Naive thymus-derived CD4-positive, alpha-beta T cell (primary cell): ENCODE measurements around the gene RAD51B. TPM values are rescaled to one million over a fixed set of nuclear protein-coding genes. Genes with fewer than 3 reads are reported as not detected.

ENCODE experiments used
- ATAC-seq: fragments of 150-1000 bp; cut with Tn5 transposase; 2 replicates; pipeline ENCODE4 v1.10.0; 2021; ENCODE audit warnings: mild to moderate bottlenecking, moderate library complexity
- CTCF ChIA-PET: fragments of 350-600 bp; sonication (Branson Sonifier 250); formaldehyde crosslinking; loops from one replicate; lab custom pipeline; 2021; ENCODE audit warnings: antibody characterized with exemption; lab: Charles Lee
- POLR2A ChIA-PET: fragments of 350-600 bp; sonication (Branson Sonifier 250); formaldehyde crosslinking; loops from one replicate; lab custom pipeline; 2021; ENCODE audit warnings: antibody characterized with exemption, inconsistent platforms; lab: Charles Lee
- DNase-seq, 9 donors: peaks; one replicate each; pipeline versions ENCODE4 v3.0.0 to v3.0.0-alpha.2; 2020 to 2022; ENCODE audit warnings: mixed read lengths in 1 of 9
- H3K27ac ChIP-seq: one replicate; pipeline ENCODE4 v1.7.0; 2013; ENCODE audit warnings: mild to moderate bottlenecking, low read depth, low read length, moderate library complexity
- H3K27me3 ChIP-seq, 2 donors: one replicate each; pipeline ENCODE4 v1.7.0; 2013; ENCODE audit warnings: low read length in 2 of 2, mild to moderate bottlenecking in 2 of 2, moderate library complexity in 2 of 2; ENCODE audit not compliant: control insufficient read depth in 2 of 2, insufficient read depth in 2 of 2
- H3K36me3 ChIP-seq, 3 experiments: 1 replicate in 2 of 3; 2 replicates in 1 of 3; pipeline ENCODE4 v1.7.0; 2013; ENCODE audit warnings: low read length in 3 of 3, mild to moderate bottlenecking in 3 of 3, moderate library complexity in 1 of 3; ENCODE audit not compliant: insufficient read depth in 3 of 3, control insufficient read depth in 2 of 3
- H3K4me1 ChIP-seq, 2 donors: one replicate each; pipeline ENCODE4 v1.7.0; 2013; ENCODE audit warnings: low read length in 2 of 2, mild to moderate bottlenecking in 2 of 2, moderate library complexity in 1 of 2; ENCODE audit not compliant: control insufficient read depth in 2 of 2, insufficient read depth in 2 of 2
- H3K4me3 ChIP-seq: 2 replicates; pipeline ENCODE4 v1.7.0; 2013; ENCODE audit warnings: mild to moderate bottlenecking, low read length
- H3K9me3 ChIP-seq, 3 experiments: 1 replicate in 2 of 3; 2 replicates in 1 of 3; pipeline ENCODE4 v1.7.0; 2013; ENCODE audit warnings: low read length in 3 of 3; ENCODE audit not compliant: control insufficient read depth in 2 of 3
- H3K27ac Mint-ChIP-seq, 9 donors: one replicate each; pipeline ENCODE4 v1.8.0; 2020 to 2022; ENCODE audit warnings: mixed read lengths in 9 of 9, mild to moderate bottlenecking in 8 of 9, moderate library complexity in 5 of 9, inconsistent platforms in 2 of 9
- H3K27me3 Mint-ChIP-seq, 5 donors: one replicate each; pipeline ENCODE4 v1.8.0; 2021 to 2022; ENCODE audit warnings: mixed read lengths in 5 of 5, mild to moderate bottlenecking in 1 of 5
- H3K36me3 Mint-ChIP-seq, 5 donors: one replicate each; pipeline ENCODE4 v1.8.0; 2020 to 2022; ENCODE audit warnings: mixed read lengths in 5 of 5, mild to moderate bottlenecking in 3 of 5, inconsistent platforms in 1 of 5
- H3K4me1 Mint-ChIP-seq, 7 donors: one replicate each; pipeline ENCODE4 v1.8.0; 2020 to 2022; ENCODE audit warnings: mixed read lengths in 7 of 7, mild to moderate bottlenecking in 3 of 7, inconsistent platforms in 1 of 7
- H3K4me3 Mint-ChIP-seq, 10 donors: one replicate each; pipeline ENCODE4 v1.8.0; 2020 to 2022; ENCODE audit warnings: mild to moderate bottlenecking in 10 of 10, mixed read lengths in 10 of 10, moderate library complexity in 6 of 10, inconsistent platforms in 2 of 10
- H3K9me3 Mint-ChIP-seq, 11 donors: one replicate each; pipeline ENCODE4 v1.8.0; 2020 to 2022; ENCODE audit warnings: mixed read lengths in 11 of 11, mild to moderate bottlenecking in 4 of 11, inconsistent platforms in 1 of 11, moderate library complexity in 1 of 11
- intact Hi-C, 2 donors: fragments of 100-400 bp; cut with micrococcal nuclease; formaldehyde crosslinking; loops; one replicate each; pipeline ENCODE4 v1.15.1; 2023
- polyA plus RNA-seq, 2 donors: library from polyadenylated mRNA; unstranded; fragments of 300-500 nt; fragmentation: Illumina TruSeq; gene quantifications; one replicate each; pipeline ENCODE4 v1.2.3, GENCODE V29; 2021
- total RNA-seq, 6 experiments: library from RNA in 5 of 6; stranded (reverse) in 5 of 6; gene quantifications; 1 replicate in 5 of 6; 2 replicates in 1 of 6; pipeline ENCODE4 v1.2.3 and lab custom pipeline; 2021 to 2026

RAD51B gene
- total and polyA plus RNA-seq, 7 experiments from 2014 or later: 15.0 to 42.2 (median 28.8) TPM

DNA sequence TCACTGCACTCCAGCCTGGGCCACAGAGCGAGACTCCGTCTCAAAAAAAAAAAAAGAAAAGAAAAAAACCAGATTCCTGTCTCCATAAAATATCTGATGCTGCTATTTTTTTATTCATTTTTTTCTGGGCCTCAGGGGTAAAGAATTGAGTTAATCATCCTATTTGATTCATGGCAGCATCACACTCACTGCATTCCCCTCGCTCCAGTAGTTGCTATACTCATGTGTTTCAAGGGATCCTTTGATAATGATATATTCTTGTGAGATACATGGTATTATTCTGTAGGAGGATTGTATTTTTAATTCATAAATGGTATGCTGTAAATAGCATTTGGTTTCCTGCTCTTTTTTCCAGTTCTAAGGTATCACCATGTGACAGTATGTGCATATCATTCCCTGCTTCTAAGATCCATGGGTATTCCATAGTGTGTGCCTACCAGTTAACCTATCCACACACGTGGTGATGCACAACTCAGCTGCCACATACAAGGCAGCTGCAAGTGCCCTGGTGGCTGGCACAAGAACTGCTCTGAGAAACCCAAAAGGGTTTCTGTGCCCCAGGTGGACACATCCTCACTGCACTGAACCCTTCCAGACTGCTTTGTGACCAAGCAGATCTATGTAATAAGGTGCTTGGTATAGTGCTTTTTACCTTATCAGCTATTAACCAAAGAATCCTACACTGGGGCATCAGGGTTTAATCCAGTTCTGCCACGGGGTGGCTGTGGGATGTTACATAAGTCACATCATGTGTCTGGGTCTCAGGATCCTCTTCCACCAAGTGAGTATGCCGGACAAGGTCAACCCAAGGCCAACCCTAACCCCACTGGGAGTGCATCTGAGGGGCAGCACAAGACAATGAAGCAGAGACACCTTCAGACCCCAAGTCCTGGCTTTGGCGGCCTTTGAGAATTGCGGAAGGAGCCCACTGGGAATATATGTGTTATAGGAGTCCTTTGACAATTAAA lies 898.7 kb downstream of the RAD51B start:
- Histone ChIP-seq H3K4me1 (peaks cover 3 to 27% of the 10 kb centered on the region in 2 donors), H3K27ac (no peak overlapping the region), H3K27me3 (no peaks in the 10 kb centered on the region), H3K9me3 (no peaks in the 10 kb centered on the region), H3K4me3 (no peak overlapping the region), H3K36me3 (no peaks in the 10 kb centered on the region)
- no peak overlapping the region for H3K4me3 Mint-ChIP-seq
- ATAC-seq (no peak), DNase-seq (no peak)
- no peaks in the 10 kb centered on the region for H3K27me3 Mint-ChIP-seq
- intact Hi-C loops: loop anchor here in 1 of 2 donors (5.0 kb wide), 1 partner anchor 69 kb away; no protein-coding TSS in a partner anchor
- peak overlapping the region in 1 of 9 donors; percentile 19 for H3K27ac Mint-ChIP-seq
- H3K4me1 Mint-ChIP-seq: peaks cover 14 to 42% (median 25%) of the 10 kb centered on the region in 7 donors
- ChIA-PET POLR2A (interaction anchor here (0.6 to 1.5 kb wide), 3 partner anchors 8 to 321 kb away, joined by 3 to 4 read pairs (median 4); partner anchors contain the start of gene ZFP36L1), CTCF (interaction anchor here (0.6 kb wide), 1 partner anchor 233 kb away, joined by 3 read pairs; no protein-coding TSS in a partner anchor)
- peaks cover 0 to 17% (median 0%) of the 10 kb centered on the region in 5 donors for H3K36me3 Mint-ChIP-seq
- peaks cover 0 to 10% (median 3%) of the 10 kb centered on the region in 11 donors for H3K9me3 Mint-ChIP-seq

DNA sequence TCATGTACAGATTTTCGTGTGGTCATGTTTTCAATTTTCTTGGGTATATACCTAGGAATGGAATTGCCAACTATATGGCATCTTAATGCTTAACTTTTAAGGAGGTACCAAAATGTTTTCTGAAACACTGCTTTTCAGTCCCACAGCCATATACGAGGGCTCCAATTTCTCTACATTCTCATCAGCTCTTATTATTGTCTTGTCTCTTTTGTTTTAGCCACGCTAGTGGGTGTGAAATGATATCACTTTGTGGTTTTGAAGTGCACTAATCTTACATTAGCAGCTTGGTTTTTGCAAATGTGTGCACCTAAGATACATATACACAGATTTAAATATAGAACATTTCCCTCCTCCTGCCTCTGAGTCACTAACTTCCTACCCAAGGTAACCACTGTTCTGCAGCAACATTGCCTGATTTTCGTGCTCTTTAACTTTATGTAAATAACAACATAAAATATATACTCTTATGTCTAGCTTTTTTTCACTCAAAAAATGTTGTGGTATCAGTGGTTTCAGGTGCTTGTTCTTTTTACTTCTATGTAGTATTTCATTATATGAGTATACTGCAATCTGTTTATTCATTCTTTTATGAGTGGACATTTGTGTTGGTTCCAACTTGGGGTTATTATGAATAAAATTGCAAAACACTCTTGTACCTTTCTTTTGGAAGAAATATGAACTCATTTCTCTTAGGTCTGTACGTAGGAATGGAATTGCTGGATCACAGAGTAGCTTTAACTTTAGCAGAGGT lies 900.2 kb downstream of the RAD51B start:
- ChIA-PET CTCF (no interaction called here), POLR2A (interaction anchor here (0.7 to 1.5 kb wide), 4 partner anchors 10 to 346 kb away, joined by 3 to 4 read pairs (median 4); partner anchors contain the start of gene ZFP36L1)
- intact Hi-C loops: loop anchor here in 1 of 2 donors (5.0 kb wide), 1 partner anchor 67 kb away; no protein-coding TSS in a partner anchor
- Histone ChIP-seq H3K4me1 (peaks cover 0 to 22% of the 10 kb centered on the region in 2 donors), H3K9me3 (no peaks in the 10 kb centered on the region), H3K27me3 (no peaks in the 10 kb centered on the region), H3K36me3 (no peaks in the 10 kb centered on the region), H3K4me3 (no peak overlapping the region), H3K27ac (no peak overlapping the region)
- peaks cover 0 to 10% (median 3%) of the 10 kb centered on the region in 11 donors for H3K9me3 Mint-ChIP-seq
- H3K27me3 Mint-ChIP-seq: no peaks in the 10 kb centered on the region
- ATAC-seq: peak; percentile 47
- peak overlapping the region in 3 of 9 donors; percentile 9 to 41 (median 23) for H3K27ac Mint-ChIP-seq
- H3K4me1 Mint-ChIP-seq: peaks cover 10 to 38% (median 16%) of the 10 kb centered on the region in 7 donors
- DNase-seq: no peak
- peaks cover 0 to 17% (median 0%) of the 10 kb centered on the region in 5 donors for H3K36me3 Mint-ChIP-seq
- peak overlapping the region in 1 of 10 donors; percentile 51 for H3K4me3 Mint-ChIP-seq

DNA sequence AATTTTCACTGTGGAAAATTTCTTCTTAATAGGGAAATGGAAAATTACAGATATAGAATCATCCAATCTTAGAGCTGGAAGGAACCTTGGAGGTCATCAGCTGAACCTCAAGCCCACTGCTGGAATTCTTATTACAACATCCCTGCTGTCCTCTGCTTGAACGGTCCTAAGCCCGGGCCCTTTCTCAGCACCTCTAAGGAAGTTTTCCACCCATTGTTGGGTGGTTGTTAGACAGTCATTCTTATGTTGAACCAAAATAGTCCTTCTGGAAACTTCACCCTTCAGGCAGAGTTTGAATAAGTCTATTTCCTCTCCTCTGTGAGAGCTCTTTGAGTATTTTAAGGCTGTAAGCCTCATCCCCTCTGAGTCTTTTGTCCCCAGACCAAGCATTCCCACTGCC lies 902.6 kb downstream of the RAD51B start:
- Mint-ChIP-seq H3K27ac (peak overlapping the region in 1 of 9 donors; percentile 13), H3K9me3 (peaks cover 0 to 10% (median 3%) of the 10 kb centered on the region in 11 donors), H3K4me1 (peaks cover 10 to 26% (median 12%) of the 10 kb centered on the region in 7 donors), H3K4me3 (no peak overlapping the region), H3K27me3 (no peaks in the 10 kb centered on the region), H3K36me3 (peaks cover 0 to 19% (median 0%) of the 10 kb centered on the region in 5 donors)
- POLR2A ChIA-PET: no interaction called here
- Histone ChIP-seq H3K4me1 (peaks cover 0 to 22% of the 10 kb centered on the region in 2 donors), H3K4me3 (no peak overlapping the region), H3K36me3 (no peaks in the 10 kb centered on the region), H3K9me3 (no peaks in the 10 kb centered on the region), H3K27me3 (no peaks in the 10 kb centered on the region), H3K27ac (no peak overlapping the region)
- ATAC-seq: no peak
- intact Hi-C loops: no loop called here
- CTCF ChIA-PET: no interaction called here
- no peak for DNase-seq

DNA sequence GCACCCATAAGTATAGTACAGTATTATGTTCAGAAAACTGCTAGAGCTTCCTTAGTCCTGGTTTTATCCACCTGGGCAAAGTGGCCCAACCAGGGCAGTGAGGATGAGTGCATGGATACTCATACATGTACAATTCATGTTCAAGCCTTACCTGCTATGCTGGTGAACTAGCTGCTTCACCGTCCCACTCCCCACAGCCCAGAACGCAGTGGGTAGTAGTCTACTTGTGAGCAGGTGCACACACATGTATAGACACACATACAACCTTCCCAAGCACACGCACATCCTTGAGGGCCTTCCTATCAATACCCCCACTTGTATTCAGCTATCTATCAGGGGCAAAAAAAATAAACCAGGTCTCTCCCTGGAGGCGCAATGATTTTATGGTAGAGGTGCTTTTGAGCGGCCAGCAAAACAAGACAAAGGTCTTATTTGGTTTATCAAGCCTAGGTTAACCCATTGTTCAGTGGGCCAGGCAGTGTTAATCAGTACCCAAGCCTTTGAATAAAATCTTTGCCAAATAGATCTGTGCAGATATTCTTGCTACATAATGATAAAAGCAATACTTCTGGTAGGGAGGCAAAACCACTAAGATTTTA lies 903.5 kb downstream of the RAD51B start:
- Histone ChIP-seq H3K9me3 (no peaks in the 10 kb centered on the region), H3K4me3 (no peak overlapping the region), H3K36me3 (no peaks in the 10 kb centered on the region), H3K27ac (no peak overlapping the region), H3K27me3 (no peaks in the 10 kb centered on the region), H3K4me1 (peaks cover 0 to 22% of the 10 kb centered on the region in 2 donors)
- ATAC-seq (no peak), DNase-seq (no peak)
- POLR2A ChIA-PET: no interaction called here
- no peak overlapping the region for H3K27ac Mint-ChIP-seq
- peaks cover 0 to 22% (median 0%) of the 10 kb centered on the region in 5 donors for H3K36me3 Mint-ChIP-seq
- H3K4me3 Mint-ChIP-seq: no peak overlapping the region
- H3K9me3 Mint-ChIP-seq: peaks cover 0 to 10% (median 5%) of the 10 kb centered on the region in 11 donors
- H3K27me3 Mint-ChIP-seq: no peaks in the 10 kb centered on the region
- CTCF ChIA-PET: no interaction called here
- intact Hi-C loops: no loop called here
- peaks cover 10 to 28% (median 17%) of the 10 kb centered on the region in 7 donors for H3K4me1 Mint-ChIP-seq

DNA sequence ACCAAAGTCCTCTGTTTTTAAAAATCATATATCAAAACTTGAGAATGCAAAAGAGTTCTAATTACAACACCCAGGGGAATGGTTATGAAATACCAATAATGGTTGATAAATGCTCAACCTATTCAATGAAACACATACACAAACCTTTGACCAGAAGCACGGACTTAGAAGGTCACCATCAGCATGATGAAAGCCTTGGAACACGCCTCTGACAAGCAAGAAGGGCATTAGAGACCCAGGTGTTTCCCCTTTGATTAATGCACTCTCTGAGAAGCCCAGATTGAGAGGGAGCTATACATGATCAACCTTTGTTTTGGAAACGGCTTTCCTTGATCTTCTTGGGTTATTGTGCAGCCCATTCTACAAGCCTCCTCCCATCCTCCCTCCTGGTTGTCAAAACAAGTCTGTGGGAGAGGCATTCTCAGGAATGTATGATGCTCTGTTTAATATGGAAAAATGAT lies 904.3 kb downstream of the RAD51B start:
- ATAC-seq: no peak

More for the DNA sequence above, 904.3 kb downstream of the RAD51B start:
- Mint-ChIP-seq H3K36me3 (peaks cover 0 to 24% (median 0%) of the 10 kb centered on the region in 5 donors), H3K27ac (no peak overlapping the region), H3K4me3 (no peak overlapping the region), H3K27me3 (no peaks in the 10 kb centered on the region), H3K4me1 (peaks cover 12 to 31% (median 16%) of the 10 kb centered on the region in 7 donors), H3K9me3 (peaks cover 0 to 10% (median 5%) of the 10 kb centered on the region in 11 donors)
- H3K4me3 ChIP-seq: no peak overlapping the region
- ChIA-PET POLR2A (interaction anchor here (1.0 kb wide), 1 partner anchor 48 kb away, joined by 3 read pairs; no protein-coding TSS in a partner anchor), CTCF (no interaction called here)
- no peak for DNase-seq
- no peaks in the 10 kb centered on the region for H3K36me3 ChIP-seq
- H3K9me3 ChIP-seq: no peaks in the 10 kb centered on the region
- H3K4me1 ChIP-seq: peaks cover 0 to 21% of the 10 kb centered on the region in 2 donors
- H3K27me3 ChIP-seq: no peaks in the 10 kb centered on the region
- intact Hi-C loops: no loop called here
- no peak overlapping the region for H3K27ac ChIP-seq
